Stimulated activated CD8-positive, alpha-beta memory T cell treated with anti-CD3 and anti-CD28 coated beads, Interleukin-7, amount 100 ng/mL, for 48 hours (primary cell): ENCODE measurements around the gene MMP7.
"Not testable (repeated sequence)": the region's sequence is repeated elsewhere in the genome, so short reads cannot be mapped to it uniquely, and the experiment has no call there.

Experiments
- DNase-seq, 2 donors: peaks; one replicate each; pipeline ENCODE4 v3.0.0-alpha.2; 2020; ENCODE audit warnings: low read depth in 1 of 2; ENCODE audit errors: extremely low read depth in 1 of 2

Gene MMP7

DNA sequence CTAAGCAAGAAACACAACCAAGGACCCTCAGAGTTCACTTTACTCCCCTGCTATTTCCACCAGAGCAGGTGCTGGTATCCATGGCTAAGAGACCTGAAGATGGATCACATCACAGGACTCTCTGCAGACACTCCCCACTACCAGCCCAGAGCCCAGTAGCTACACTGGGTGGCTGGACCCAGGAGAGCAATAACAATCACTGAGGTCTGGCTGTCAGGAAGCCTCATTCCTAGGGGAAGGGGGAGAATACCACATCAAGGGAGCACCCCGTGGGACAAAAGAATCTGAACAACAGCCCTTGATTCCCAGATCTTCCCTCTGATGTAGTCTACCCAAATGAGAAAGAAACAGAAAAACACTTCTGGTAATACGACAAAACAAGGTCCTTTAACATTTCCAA, 9.0 kb upstream of the MMP7 start:
- no peak for DNase-seq

- DNase-seq = no peak
Measured at GRCh38 chr11:102538932-102539331, 8.4 kb upstream of the MMP7 start.

- DNase-seq = no peak
Measured at GRCh38 chr11:102534261-102534872, 3.8 kb upstream of the MMP7 start.

- DNase-seq = no peak
Measured at GRCh38 chr11:102528618-102529017, 1.9 kb downstream of the MMP7 start.

DNA sequence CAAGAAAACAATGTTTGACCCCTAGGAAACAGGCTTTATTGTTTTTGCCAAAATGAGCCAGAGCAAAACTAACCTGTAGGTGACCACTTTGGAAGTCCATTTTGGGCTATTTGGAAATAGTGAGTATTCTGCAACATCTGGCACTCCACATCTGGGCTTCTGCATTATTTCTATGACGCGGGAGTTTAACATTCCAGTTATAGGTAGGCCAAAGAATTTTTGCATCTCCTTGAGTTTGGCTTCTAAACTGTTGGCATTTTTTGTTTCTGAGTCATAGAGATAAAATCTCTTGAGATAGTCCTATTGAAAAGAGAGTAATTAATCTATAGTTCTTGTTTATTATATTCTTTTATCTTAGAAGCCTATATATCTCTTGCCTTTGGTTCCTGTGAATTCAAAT, 2.9 kb downstream of the MMP7 start:
- DNase-seq = no peak

DNA sequence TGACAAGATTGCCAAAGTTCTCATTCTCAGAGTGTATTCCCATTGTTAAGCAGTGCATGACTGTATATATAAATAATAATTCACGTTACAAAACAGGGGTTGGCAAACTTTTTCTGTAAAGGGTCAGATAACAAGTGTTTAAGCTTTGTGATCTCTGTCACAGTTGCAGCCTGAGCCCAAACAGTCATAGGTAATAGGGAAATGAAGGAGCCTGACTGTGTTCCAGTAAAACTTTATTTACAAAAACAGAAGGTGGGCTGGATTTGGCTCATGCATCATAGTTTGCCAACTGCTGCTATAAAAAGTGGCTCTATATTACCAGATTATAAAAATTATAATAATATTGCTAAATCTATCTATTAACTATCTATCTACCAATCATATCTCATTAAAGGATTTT, 3.5 kb downstream of the MMP7 start:
- no peak for DNase-seq

- no peak for DNase-seq
Measured at GRCh38 chr11:102523887-102524286, 6.7 kb downstream of the MMP7 start.

GRCh38 chr11:102523189-102523570, 7.4 kb downstream of the MMP7 start:
- DNase-seq = no peak

DNA sequence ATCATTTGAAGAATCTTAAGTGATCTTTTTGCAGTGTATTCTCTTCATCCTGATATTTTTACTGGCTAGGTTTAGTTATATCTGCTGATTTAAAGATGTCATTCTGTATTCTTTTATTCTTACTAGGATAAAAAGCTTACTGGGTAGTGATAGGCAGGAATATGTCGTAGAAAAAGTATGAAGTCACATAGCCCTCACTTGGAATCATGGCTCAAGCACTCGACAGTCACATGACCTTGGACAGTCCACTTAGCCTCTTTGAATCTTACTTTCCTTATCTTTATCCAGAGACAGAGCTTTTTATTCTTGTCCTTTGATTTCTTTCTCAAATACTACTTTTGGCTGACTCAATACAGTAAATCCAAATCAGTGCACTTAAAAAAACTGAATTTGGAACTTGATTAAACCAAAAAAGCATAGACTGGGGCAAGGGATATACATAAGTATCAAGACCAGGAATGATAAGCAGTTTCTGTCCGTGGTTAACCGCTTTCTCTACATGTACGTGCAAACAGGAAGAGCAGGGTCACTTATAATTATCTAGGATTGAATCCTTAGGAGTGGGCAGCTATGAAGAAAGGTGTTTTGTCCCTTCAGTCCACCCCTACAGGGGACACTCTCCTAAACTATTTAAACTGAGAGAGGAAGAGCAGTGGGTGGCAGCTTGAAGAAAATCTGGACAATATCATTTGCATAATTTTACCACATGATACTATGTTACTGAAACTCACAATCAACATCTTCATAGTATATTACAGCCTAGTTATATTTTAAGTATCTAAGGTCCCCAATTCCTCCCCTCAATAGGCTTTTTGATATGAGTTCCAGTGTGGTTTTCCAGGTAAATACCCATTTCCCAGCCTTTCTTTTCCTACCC, 8.0 kb downstream of the MMP7 start:
- DNase-seq = no peak

GRCh38 chr11:102521121-102521520, 9.4 kb downstream of the MMP7 start:
- DNase-seq = no peak

DNA sequence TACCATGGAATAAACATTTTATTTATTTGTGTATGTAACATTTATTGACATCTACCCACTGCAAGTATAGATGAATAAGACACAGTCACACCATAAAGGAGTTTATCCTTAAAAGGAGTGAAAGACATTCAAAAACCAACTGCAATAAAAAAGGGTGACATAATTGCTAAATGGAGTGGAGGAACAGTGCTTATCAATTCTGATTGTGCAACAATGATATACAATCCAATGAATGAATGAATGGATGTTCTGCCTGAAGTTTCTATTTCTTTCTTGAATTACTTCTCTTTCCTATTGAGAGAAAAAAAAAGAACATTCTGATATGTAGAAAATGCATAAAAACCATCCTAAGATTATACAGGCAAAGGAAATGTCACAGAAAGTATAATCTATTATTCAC, 10.0 kb downstream of the MMP7 start:
- DNase-seq = no peak

- no peak for DNase-seq
Measured at GRCh38 chr11:102518296-102519094, 12.1 kb downstream of the MMP7 start.

DNA sequence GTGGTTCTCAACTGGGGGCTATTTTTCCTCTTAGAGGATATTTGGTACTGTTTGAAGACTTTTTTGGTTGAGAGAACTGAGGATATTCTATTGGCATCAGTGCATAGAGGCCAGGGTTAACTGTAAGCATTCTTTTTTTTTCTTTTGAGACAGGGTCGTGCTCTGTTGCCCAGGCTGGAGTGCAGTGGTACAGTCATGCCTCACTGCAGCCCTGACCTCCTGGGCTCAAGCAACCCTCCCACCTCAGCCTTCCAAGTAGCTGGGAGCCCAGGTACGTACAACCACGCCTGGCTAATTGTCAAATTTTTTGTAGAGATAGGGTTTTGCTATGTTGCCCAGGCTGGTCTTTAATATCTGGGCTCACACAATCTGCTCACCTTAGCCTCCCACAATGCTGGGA, 12.9 kb downstream of the MMP7 start:
- no peak for DNase-seq

DNA sequence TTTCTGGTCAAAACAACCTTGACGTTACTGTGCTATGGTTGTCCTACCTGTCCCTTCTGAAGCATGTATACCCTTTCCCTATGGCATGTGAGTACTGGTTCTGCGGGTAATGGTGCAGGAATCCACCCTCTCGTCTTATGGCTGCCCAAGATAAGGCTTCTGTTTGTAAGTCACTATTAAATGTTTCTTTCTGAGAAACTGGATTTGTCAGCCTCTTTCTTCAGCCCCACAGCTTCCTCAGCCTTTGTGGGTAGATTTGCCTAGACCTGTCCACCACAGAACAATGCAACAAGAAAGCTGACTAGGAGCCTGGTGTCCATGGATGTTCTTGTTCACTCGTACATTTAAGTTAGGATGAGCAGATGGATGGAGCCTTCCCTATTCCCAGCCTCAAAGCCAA, 14.4 kb downstream of the MMP7 start:
- DNase-seq = no peak

GRCh38 chr11:102513869-102514268, 16.7 kb downstream of the MMP7 start:
- no peak for DNase-seq

DNA sequence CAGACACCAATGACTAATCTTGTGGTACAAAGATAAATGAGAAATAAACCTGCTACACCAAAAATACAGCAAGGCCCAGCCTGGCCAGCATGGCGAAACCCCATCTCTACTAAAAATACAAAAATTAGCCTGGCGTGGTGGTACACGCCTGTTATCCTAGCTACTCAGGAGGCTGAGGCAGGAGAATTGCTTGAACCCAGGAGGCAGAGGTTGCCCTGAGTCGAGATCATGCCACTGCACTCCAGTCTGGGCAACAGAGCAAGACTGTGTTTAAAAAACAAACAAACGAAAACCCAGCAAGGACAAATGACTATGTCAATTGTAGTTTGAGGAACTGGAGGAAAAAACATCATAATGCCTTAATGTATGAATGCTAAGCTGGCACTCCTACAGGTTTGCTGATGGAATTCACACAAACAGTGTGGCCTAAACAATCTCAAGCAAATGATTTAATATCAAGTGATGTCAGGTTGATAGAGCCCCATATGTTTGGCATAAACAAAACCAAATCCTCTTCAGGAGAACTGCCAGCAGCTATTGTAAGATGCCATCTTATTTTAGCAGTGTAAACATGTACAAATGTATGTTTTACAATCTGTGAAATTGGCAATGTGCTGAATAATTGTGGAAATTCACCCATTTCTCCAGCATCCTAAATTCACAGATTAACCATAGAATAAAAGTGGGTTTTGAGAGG, 20.0 kb downstream of the MMP7 start:
- no peak for DNase-seq

- DNase-seq = not testable (repeated sequence)
Measured at GRCh38 chr11:102502831-102503230, 27.7 kb downstream of the MMP7 start.

- no peak for DNase-seq
Measured at GRCh38 chr11:102500829-102501228, 29.7 kb downstream of the MMP7 start.

- no peak for DNase-seq
Measured at GRCh38 chr11:102499931-102500330, 30.6 kb downstream of the MMP7 start.

DNA sequence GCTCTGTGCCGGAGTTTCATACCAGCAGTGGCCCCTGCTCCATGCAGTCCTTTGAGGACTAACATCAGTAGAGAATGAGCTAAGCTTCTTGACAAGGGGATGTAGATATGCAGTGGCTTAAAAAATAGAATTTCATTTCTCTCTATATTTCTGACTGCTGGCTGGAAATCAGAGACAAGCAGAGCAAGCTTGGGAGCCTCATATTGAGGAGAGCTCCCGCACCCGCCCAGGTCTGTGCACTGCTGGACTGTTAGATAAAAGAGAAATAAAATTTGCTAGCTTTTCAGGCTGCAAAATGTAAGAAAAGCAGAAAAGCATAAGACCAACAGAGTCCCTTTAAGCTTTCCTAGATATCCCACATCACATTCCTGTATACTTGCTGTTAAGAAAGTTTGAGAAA, 31.4 kb downstream of the MMP7 start:
- DNase-seq = no peak

GRCh38 chr11:102497061-102497460, 33.5 kb downstream of the MMP7 start:
- DNase-seq = no peak
